HepG2 (cell line): ENCODE data around the gene LRRC43. TPM values are rescaled to one million over a fixed set of nuclear protein-coding genes. Genes with fewer than 3 reads are reported as not detected.

ENCODE experiments used
- ATAC-seq: fragments of 200-7000 bp; cut with Tn5 transposase; 3 replicates; pipeline ENCODE4 v1.9.1; 2020; ENCODE audit warnings: mild to moderate bottlenecking, moderate library complexity
- BruUV-seq: library from RNA; stranded (reverse); fragments of 400-500 nt; replicated peaks from 2 replicates; lab custom pipeline; 2021; lab: Mats Ljungman, UMichigan
- CTCF ChIA-PET: fragments of 300-600 bp; formaldehyde crosslinking; extraction: SDS; loops from one replicate; lab custom pipeline; 2021; ENCODE audit warnings: low total read pairs, inconsistent platforms, low intra/inter-chr PET ratio; lab: Yijun Ruan, JAX
- POLR2A ChIA-PET: fragments of 350-600 bp; sonication (Branson Sonifier 250); formaldehyde crosslinking; loops from one replicate; lab custom pipeline; 2020; ENCODE audit warnings: antibody characterized with exemption, inconsistent platforms; lab: Yijun Ruan, JAX
- DNase-seq: peaks from one replicate; pipeline ENCODE4 v3.0.0-alpha.2; 2015; ENCODE audit warnings: low spot score
- FAIRE-seq: peaks from 3 replicates; lab custom pipeline; 2011; peaks lifted over from hg19 to GRCh38; lab: Jason Lieb, UNC
- H2AFZ ChIP-seq: one replicate; pipeline ENCODE4 v1.6.1; 2011; ENCODE audit warnings: low read length, inconsistent platforms
- H3K27ac ChIP-seq: fragments of 300-600 bp; 3 replicates; pipeline ENCODE4 v1.8.0; 2011; ENCODE audit warnings: mixed run types, mild to moderate bottlenecking, mixed read lengths, low read length, inconsistent platforms; ENCODE audit not compliant: insufficient read depth; ENCODE audit errors: extremely low read length
- H3K27me3 ChIP-seq, 2 experiments: fragments of 200-600 bp in 1 of 2; 2 replicates in 1 of 2; 3 replicates in 1 of 2; pipeline versions ENCODE4 v1.6.0 to v1.8.0; 2011; ENCODE audit warnings: low read length in 2 of 2, mild to moderate bottlenecking in 2 of 2, moderate library complexity in 2 of 2, inconsistent platforms in 1 of 2; ENCODE audit not compliant: insufficient read depth in 2 of 2, control insufficient read depth in 1 of 2
- H3K36me3 ChIP-seq, 2 experiments: fragments of 200-600 bp in 1 of 2; replicated peaks in 1 of 2; 2 replicates in 1 of 2; 3 replicates in 1 of 2; pipeline versions ENCODE4 v1.5.1 to v1.8.0; 2011; ENCODE audit warnings: low read length in 2 of 2, inconsistent platforms in 1 of 2; ENCODE audit not compliant: insufficient read depth in 2 of 2, control insufficient read depth in 1 of 2
- H3K4me1 ChIP-seq: 2 replicates; pipeline ENCODE4 v1.5.1; 2012; ENCODE audit warnings: low read length, inconsistent platforms; ENCODE audit not compliant: insufficient read depth
- H3K4me2 ChIP-seq: 2 replicates; pipeline ENCODE4 v1.6.0; 2011; ENCODE audit warnings: low read depth, low read length, inconsistent platforms
- H3K4me3 ChIP-seq, 3 experiments: fragments of 200-600 bp in 1 of 3; sonication (generic), shearing (Covaris generic) in 1 of 3; replicated peaks in 1 of 3; 2 replicates each; pipeline ENCODE4 v1.5.1; 2011 to 2016; ENCODE audit warnings: low read length in 3 of 3, inconsistent platforms in 2 of 3, low read depth in 2 of 3, mild to moderate bottlenecking in 2 of 3, control low read depth in 1 of 3, mixed read lengths in 1 of 3; ENCODE audit not compliant: insufficient read depth in 1 of 3
- H3K79me2 ChIP-seq: one replicate; pipeline ENCODE4 v1.6.1; 2011; ENCODE audit warnings: low read length, inconsistent platforms; ENCODE audit not compliant: insufficient read depth
- H3K9ac ChIP-seq: 2 replicates; pipeline ENCODE4 v1.6.0; 2011; ENCODE audit warnings: mild to moderate bottlenecking, low read depth, low read length, inconsistent platforms; ENCODE audit not compliant: insufficient read depth
- H3K9me3 ChIP-seq: 2 replicates; pipeline ENCODE4 v1.5.1; 2012; ENCODE audit warnings: mild to moderate bottlenecking, low read length
- H4K20me1 ChIP-seq: 2 replicates; pipeline ENCODE4 v1.6.0; 2011; ENCODE audit warnings: inconsistent platforms, mild to moderate bottlenecking, low read length, moderate library complexity; ENCODE audit not compliant: insufficient read depth
- ATF1 ChIP-seq: IDR thresholded peaks from 2 replicates; pipeline ENCODE4 v1.6.1; 2016; ENCODE audit warnings: mild to moderate bottlenecking, control low read depth
- ATF6 ChIP-seq: sonication (generic); formaldehyde crosslinking; conservative IDR thresholded peaks from 2 replicates; pipeline ENCODE4 v1.4.0; 2020; ENCODE audit warnings: missing genetic modification reagents
- IKZF4 ChIP-seq: sonication (generic); formaldehyde crosslinking; IDR thresholded peaks from 2 replicates; pipeline ENCODE4 v1.5.1; 2020; ENCODE audit warnings: borderline replicate concordance, mild to moderate bottlenecking, low read depth, missing genetic modification reagents; ENCODE audit errors: not compliant biosample characterization
- MATR3 ChIP-seq: sonication (generic); formaldehyde crosslinking; IDR thresholded peaks from 2 replicates; pipeline ENCODE4 v1.4.0; 2020; ENCODE audit warnings: missing genetic modification reagents
- POLR2A ChIP-seq, 2 experiments: IDR thresholded peaks; 2 replicates each; pipeline ENCODE4 v1.6.1; 2011; ENCODE audit warnings: low read depth in 2 of 2, low read length in 2 of 2, mild to moderate bottlenecking in 1 of 2, moderate library complexity in 1 of 2; ENCODE audit not compliant: insufficient read depth in 1 of 2
- SOX5 ChIP-seq: IDR thresholded peaks from 2 replicates; pipeline ENCODE4 v1.6.1; 2016; ENCODE audit warnings: borderline replicate concordance
- SOX6 ChIP-seq, 2 experiments: fragments of 450-650 bp in 1 of 2; sonication (generic) in 1 of 2; formaldehyde crosslinking in 1 of 2; IDR thresholded peaks; 2 replicates each; pipeline versions ENCODE4 v1.4.0 to v1.6.1; 2017 to 2020; ENCODE audit warnings: antibody characterized with exemption in 1 of 2, mild to moderate bottlenecking in 1 of 2, missing genetic modification reagents in 1 of 2
- ZFP36 ChIP-seq: fragments of 150-350 bp; IDR thresholded peaks from 2 replicates; pipeline ENCODE4 v1.6.1; 2018; ENCODE audit warnings: borderline replicate concordance, low read length, low read depth; ENCODE audit not compliant: partially characterized antibody
- ZNF281 ChIP-seq: sonication (generic); formaldehyde crosslinking; IDR thresholded peaks from 2 replicates; pipeline ENCODE4 v1.4.0; 2020; ENCODE audit warnings: missing genetic modification reagents, borderline replicate concordance
- ZNF619 ChIP-seq: sonication (generic); formaldehyde crosslinking; IDR thresholded peaks from 2 replicates; pipeline ENCODE4 v1.4.0; 2020; ENCODE audit warnings: mild to moderate bottlenecking, missing genetic modification reagents
- ZSCAN21 ChIP-seq: sonication (generic); formaldehyde crosslinking; IDR thresholded peaks from 2 replicates; pipeline ENCODE4 v1.8.0; 2022; ENCODE audit warnings: mild to moderate bottlenecking, missing genetic modification reagents, moderate library complexity, borderline replicate concordance
- WGBS: methylation state at CpG from one replicate; pipeline ENCODE4 v1.1.6; 2017; ENCODE audit warnings: low lambda C conversion rate; 5-methylcytosine and 5-hydroxymethylcytosine counted together
- in situ Hi-C: cut with HindIII; loops from 2 replicates; pipeline ENCODE4 v1.10.0; 2017; ENCODE audit warnings: low pct_unique_long_range_greater_than_20kb; ENCODE audit not compliant: extremely low pct_ligation_motif_present
- intact Hi-C: fragments of 100-400 bp; cut with micrococcal nuclease; formaldehyde crosslinking; loops from one replicate; pipeline ENCODE4 v1.10.0; 2022; ENCODE audit not compliant: unreplicated experiment
- polyA plus RNA-seq, 8 experiments: library from polyadenylated mRNA; depleted of rRNA in 3 of 8; stranded (reverse) in 7 of 8; unstranded in 1 of 8; fragments of >200 nt; fragmentation: Illumina TruSeq in 4 of 8; extraction: Trizol in 4 of 8; gene quantifications; 2 replicates each; pipeline versions ENCODE4 v1.2.1 to v1.2.3, GENCODE V29; 2011 to 2016; ENCODE audit warnings: low read depth in 4 of 8, missing spikeins in 1 of 8, mixed read lengths in 1 of 8; ENCODE audit not compliant: insufficient read depth in 1 of 8
- total RNA-seq, 5 experiments: library from RNA; depleted of rRNA; stranded (reverse); fragments of >200 nt; fragmentation: Illumina TruSeq; extraction: Trizol; gene quantifications; 2 replicates each; pipeline ENCODE4 v1.2.3, GENCODE V29; 2016; ENCODE audit warnings: low read depth in 1 of 5

The LRRC43 gene
- total and polyA plus RNA-seq, 2 of the 13 experiments (the other 11 are each of a cell fraction or from before 2014, with no cell fraction given), result not detected

- ChIA-PET CTCF (no interaction called here), POLR2A (no interaction called here)
- intact Hi-C loops (no loop called here), in situ Hi-C loops (no loop called here)
- WGBS, result 96% methylated on average over 10 of the region's 11 CpGs
- Histone ChIP-seq H3K4me3 (no peak overlapping the region), H4K20me1 (no peaks in the 10 kb centered on the region), H3K4me2 (no peak overlapping the region), H3K36me3 (peaks cover 11 to 13% of the 10 kb centered on the region in 2 experiments; a peak in 2 of 5 replicates), H3K27me3 (no peaks in the 10 kb centered on the region), H3K27ac (no peak overlapping the region), H3K79me2 (no peaks in the 10 kb centered on the region), H3K9ac (no peak overlapping the region), H2AFZ (no peak overlapping the region), H3K4me1 (no peaks in the 10 kb centered on the region), H3K9me3 (no peaks in the 10 kb centered on the region)
- no TSS peak for BruUV-seq
- ATAC-seq (no peak), FAIRE-seq (no peak), DNase-seq (no peak)
- no peak for TF ChIP-seq ZSCAN21 (CRISPR knock-in tag)
- TF ChIP-seq IKZF4 (CRISPR knock-in tag), result no peak
- TF ChIP-seq POLR2A (IDR thresholded peaks at IDR 0.05; ENCODE audit: insufficient read depth in 1 of 2, low read depth in 2 of 2, low read length in 2 of 2), result no peak
Observed at GRCh38 chr12:122138616-122139015, 44.3 kb upstream of the LRRC43 start.

- H3K4me2 ChIP-seq, result no peak overlapping the region
- DNase-seq, result no peak
- H3K4me1 ChIP-seq, result no peaks in the 10 kb centered on the region
- H3K9ac ChIP-seq, result no peak overlapping the region
- FAIRE-seq, result no peak
- no peak overlapping the region for H3K27ac ChIP-seq
- no peaks in the 10 kb centered on the region for H4K20me1 ChIP-seq
- 96% methylated on average over 10 of the region's 15 CpGs for WGBS
- in situ Hi-C loops, result no loop called here
- no peak overlapping the region for H3K4me3 ChIP-seq
- H3K79me2 ChIP-seq, result no peaks in the 10 kb centered on the region
- H3K36me3 ChIP-seq, result peaks cover 11 to 13% of the 10 kb centered on the region in 2 experiments; a peak in 2 of 5 replicates
- H2AFZ ChIP-seq, result no peak overlapping the region
- no peaks in the 10 kb centered on the region for H3K27me3 ChIP-seq
- no TSS peak for BruUV-seq
- CTCF ChIA-PET, result no interaction called here
- ATAC-seq, result no peak; the same call in 2 of the 3 replicates
- intact Hi-C loops, result no loop called here
- POLR2A ChIA-PET, result no interaction called here
- no peaks in the 10 kb centered on the region for H3K9me3 ChIP-seq
- TF ChIP-seq ZFP36, result no peak
- TF ChIP-seq ATF1 (CRISPR knock-in tag), result no peak
- TF ChIP-seq ZNF619, result no peak
- no peak for TF ChIP-seq ZNF281 (CRISPR knock-in tag)
- no peak for TF ChIP-seq MATR3 (CRISPR knock-in tag)
- no peak for TF ChIP-seq SOX5 (CRISPR knock-in tag)
- no peak for TF ChIP-seq SOX6 (IDR thresholded peaks at IDR 0.05)
- TF ChIP-seq SOX6 (CRISPR knock-in tag; IDR thresholded peaks at IDR 0.05), result no peak
- no peak for TF ChIP-seq ATF6 (CRISPR knock-in tag)
Observed at GRCh38 chr12:122139266-122139665, 43.7 kb upstream of the LRRC43 start.
